Panc1 (cell line): Measurements from ENCODE around the gene EMID1. TPM values are rescaled to one million over a fixed set of nuclear protein-coding genes. Genes with fewer than 3 reads are reported as not detected.

Experiments used
- ATAC-seq: fragments of 200-7000 bp; cut with Tn5 transposase; 2 replicates; pipeline ENCODE4 v1.9.1; 2020; ENCODE audit warnings: mild to moderate bottlenecking, moderate library complexity
- BruUV-seq: library from RNA; stranded (reverse); fragments of 400-500 nt; replicated peaks from 2 replicates; lab custom pipeline; 2021; lab: Mats Ljungman, UMichigan
- CTCF ChIA-PET: fragments of 300-600 bp; sonication (Branson Sonifier 250); formaldehyde crosslinking; loops from one replicate; lab custom pipeline; 2022; ENCODE audit warnings: antibody characterized with exemption; lab: Charles Lee
- POLR2A ChIA-PET: fragments of 300-600 bp; sonication (Branson Sonifier 250); formaldehyde crosslinking; loops from one replicate; lab custom pipeline; 2022; ENCODE audit warnings: antibody characterized with exemption; lab: Charles Lee
- DNase-seq: peaks from one replicate; pipeline ENCODE4 v3.0.0-alpha.2; 2010; ENCODE audit warnings: low read depth, low spot score
- H3K27ac ChIP-seq: 2 replicates; pipeline ENCODE4 v1.5.1; 2011; ENCODE audit warnings: mild to moderate bottlenecking, low read length, inconsistent platforms
- H3K27me3 ChIP-seq: fragments of 200-500 bp; sonication (Bioruptor generic); 2 replicates; pipeline ENCODE4 v1.6.0; 2014; ENCODE audit warnings: low read length, inconsistent platforms; ENCODE audit not compliant: control insufficient read depth, insufficient read depth
- H3K36me3 ChIP-seq: fragments of 200-500 bp; sonication (Bioruptor generic); 2 replicates; pipeline ENCODE4 v1.5.1; 2014; ENCODE audit warnings: inconsistent platforms, mild to moderate bottlenecking, low read length, moderate library complexity; ENCODE audit not compliant: control insufficient read depth, insufficient read depth
- H3K4me1 ChIP-seq: 2 replicates; pipeline ENCODE4 v1.5.1; 2011; ENCODE audit warnings: inconsistent platforms, mild to moderate bottlenecking, low read length, moderate library complexity; ENCODE audit not compliant: control insufficient read depth, insufficient read depth
- H3K4me3 ChIP-seq, 2 experiments: 2 replicates each; pipeline ENCODE4 v1.5.1; 2011 to 2012; ENCODE audit warnings: low read depth in 2 of 2, low read length in 2 of 2, mild to moderate bottlenecking in 2 of 2, inconsistent platforms in 1 of 2, moderate library complexity in 1 of 2
- H3K9me3 ChIP-seq: fragments of 200-500 bp; sonication (Bioruptor generic); 2 replicates; pipeline ENCODE4 v1.5.1; 2014; ENCODE audit warnings: low read depth, mild to moderate bottlenecking, inconsistent platforms, low read length, moderate library complexity; ENCODE audit not compliant: control insufficient read depth, insufficient read depth
- CTCF ChIP-seq: fragments of 450-650 bp; IDR thresholded peaks from 2 replicates; pipeline ENCODE4 v1.5.1; 2017; ENCODE audit warnings: mild to moderate bottlenecking
- POLR2AphosphoS5 ChIP-seq: IDR thresholded peaks from 2 replicates; pipeline ENCODE4 v1.6.1; 2012; ENCODE audit warnings: mild to moderate bottlenecking, low read depth, low read length, moderate library complexity
- REST ChIP-seq, 2 experiments: IDR thresholded peaks; 2 replicates each; pipeline ENCODE4 v1.6.1; 2011 to 2012; ENCODE audit warnings: low read depth in 2 of 2, control low read depth in 1 of 2, low read length in 1 of 2, mild to moderate bottlenecking in 1 of 2, moderate library complexity in 1 of 2; ENCODE audit not compliant: insufficient read depth in 1 of 2
- SIN3A ChIP-seq: IDR thresholded peaks from 2 replicates; pipeline ENCODE4 v1.6.1; 2012; ENCODE audit warnings: low read depth, mild to moderate bottlenecking, low read length, moderate library complexity, borderline replicate concordance; ENCODE audit not compliant: insufficient read depth
- TCF7L2 ChIP-seq: IDR thresholded peaks from 2 replicates; pipeline ENCODE4 v1.6.1; 2011; ENCODE audit warnings: mild to moderate bottlenecking, low read depth, low read length, inconsistent platforms
- in situ Hi-C: cut with HindIII; loops from 2 replicates; pipeline ENCODE4 v1.10.0; 2016; ENCODE audit warnings: low sequenced_read_pairs, low pct_unique_long_range_greater_than_20kb
- intact Hi-C: fragments of 100-400 bp; cut with micrococcal nuclease; formaldehyde crosslinking; loops from one replicate; pipeline ENCODE4 v1.10.0; 2022; ENCODE audit not compliant: unreplicated experiment
- total RNA-seq: library from RNA; stranded (reverse); gene quantifications from one replicate; pipeline ENCODE4 v1.2.1, GENCODE V29; 2021; ENCODE audit not compliant: unreplicated experiment

EMID1 gene
- total RNA-seq, 1 experiment from 2014 or later, result 1.1 TPM

- no peaks in the 10 kb centered on the region; the same call in 1 of the 2 replicates for H3K4me1 ChIP-seq
- no peaks in the 10 kb centered on the region for H3K9me3 ChIP-seq
- ATAC-seq (no peak), DNase-seq (no peak)
- intact Hi-C loops, result no loop called here
- no peaks in the 10 kb centered on the region for H3K36me3 ChIP-seq
- ChIA-PET CTCF (interaction anchor here (0.7 kb wide), 2 partner anchors 260 to 371 kb away, joined by 6 to 9 read pairs; no protein-coding TSS in a partner anchor), POLR2A (no interaction called here)
- TF ChIP-seq TCF7L2, result no peak
- no peak overlapping the region for H3K27ac ChIP-seq
- BruUV-seq, result no TSS peak
- no peak overlapping the region for H3K4me3 ChIP-seq
- no peaks in the 10 kb centered on the region for H3K27me3 ChIP-seq
- in situ Hi-C loops, result no loop called here
Observed at GRCh38 chr22:29226351-29226981, 20.8 kb downstream of the EMID1 start.

- BruUV-seq, result no TSS peak
- no peaks in the 10 kb centered on the region for H3K27me3 ChIP-seq
- in situ Hi-C loops, result no loop called here
- H3K36me3 ChIP-seq, result no peaks in the 10 kb centered on the region
- intact Hi-C loops, result no loop called here
- CTCF ChIA-PET, result no interaction called here
- TF ChIP-seq SIN3A (no peak), TCF7L2 (no peak), POLR2AphosphoS5 (no peak), REST (IDR thresholded peaks at IDR 0.05; ENCODE audit: insufficient read depth in 1 of 2, low read depth in 2 of 2, low read length in 1 of 2) (no peak), CTCF (no peak)
- POLR2A ChIA-PET, result no interaction called here
- ATAC-seq, result no peak
- H3K4me3 ChIP-seq, result no peak overlapping the region
- H3K4me1 ChIP-seq, result no peaks in the 10 kb centered on the region
- DNase-seq, result no peak
- H3K27ac ChIP-seq, result no peak overlapping the region
- H3K9me3 ChIP-seq, result no peaks in the 10 kb centered on the region
Observed at GRCh38 chr22:29230972-29231875, 25.5 kb downstream of the EMID1 start.
